Testis (tissue), 3 donors: ENCODE measurements around the gene MEGF9. TPM values are rescaled to one million over a fixed set of nuclear protein-coding genes. Genes with fewer than 3 reads are reported as not detected.

Source experiments
- DNase-seq: peaks from one replicate; pipeline ENCODE4 v3.0.0-alpha.2; 2019
- H3K27ac ChIP-seq, 2 donors: fragments of 200-600 bp; sonication (generic); one replicate each; pipeline ENCODE4 v1.5.1; 2019
- H3K27me3 ChIP-seq: fragments of 200-600 bp; sonication (generic); one replicate; pipeline ENCODE4 v1.5.1; 2019
- H3K36me3 ChIP-seq: fragments of 200-600 bp; sonication (generic); one replicate; pipeline ENCODE4 v1.5.1; 2017; ENCODE audit warnings: low read depth; ENCODE audit errors: missing control alignments
- H3K4me1 ChIP-seq: fragments of 200-600 bp; sonication (generic); one replicate; pipeline ENCODE4 v1.5.1; 2019
- H3K4me3 ChIP-seq, 2 donors: fragments of 200-600 bp; sonication (generic); one replicate each; pipeline ENCODE4 v1.5.1; 2017 to 2019
- H3K9me3 ChIP-seq: fragments of 200-600 bp; sonication (generic); one replicate; pipeline ENCODE4 v1.5.1; 2017
- CTCF ChIP-seq, 3 experiments: fragments of 450-650 bp in 2 of 3; fragments of 200-600 bp in 1 of 3; sonication (generic) in 1 of 3; IDR thresholded peaks; one replicate each; pipeline ENCODE4 v1.5.1; 2016 to 2019; ENCODE audit warnings: antibody characterized with exemption in 3 of 3, mild to moderate bottlenecking in 2 of 3, moderate library complexity in 1 of 3
- POLR2A ChIP-seq: fragments of 450-650 bp; IDR thresholded peaks from one replicate; pipeline ENCODE4 v1.6.1; 2017; ENCODE audit warnings: antibody characterized with exemption, mild to moderate bottlenecking, moderate library complexity
- WGBS, 2 donors: methylation state at CpG; one replicate each; pipeline ENCODE4 v1.1.5; 2018; 5-methylcytosine and 5-hydroxymethylcytosine counted together
- intact Hi-C: fragments of 100-400 bp; cut with DNase I; formaldehyde crosslinking; loops from one replicate; pipeline ENCODE4 v1.15.1; 2023; ENCODE audit warnings: low total_unique reads
- polyA plus RNA-seq: library from polyadenylated mRNA; stranded (reverse); fragments of 350-450 nt; fragmentation: Illumina TruSeq; extraction: RNeasy Lipid Tissue Mini Kit (QIAGEN cat#74804); gene quantifications from one replicate; pipeline ENCODE4 v1.2.3, GENCODE V29; 2014; ENCODE audit warnings: low read depth, low replicate concordance; ENCODE audit not compliant: insufficient read depth
- total RNA-seq, 2 donors: library from RNA; depleted of rRNA; stranded (reverse); fragments of >200 nt; gene quantifications; one replicate each; pipeline ENCODE4 v1.2.3, GENCODE V29; 2016

MEGF9 gene
- total and polyA plus RNA-seq, 3 donors from 2014 or later = 7.2 to 8.5 (median 8.2) TPM

- Histone ChIP-seq H3K27me3 (no peaks in the 10 kb centered on the region), H3K27ac (no peak overlapping the region), H3K36me3 (no peaks in the 10 kb centered on the region), H3K4me1 (peaks cover 6% of the 10 kb centered on the region), H3K9me3 (no peaks in the 10 kb centered on the region), H3K4me3 (no peak overlapping the region)
- intact Hi-C loops = no loop called here
- no peak for DNase-seq
- TF ChIP-seq POLR2A (no peak), CTCF (IDR thresholded peaks at IDR 0.05) (no peak)
- 63 to 69% methylated on average over 3 of the region's 3 CpGs for WGBS, 2 donors
These were observed 25.5 kb downstream of the MEGF9 start for GRCh38 chr9:120688758-120689157.

DNA sequence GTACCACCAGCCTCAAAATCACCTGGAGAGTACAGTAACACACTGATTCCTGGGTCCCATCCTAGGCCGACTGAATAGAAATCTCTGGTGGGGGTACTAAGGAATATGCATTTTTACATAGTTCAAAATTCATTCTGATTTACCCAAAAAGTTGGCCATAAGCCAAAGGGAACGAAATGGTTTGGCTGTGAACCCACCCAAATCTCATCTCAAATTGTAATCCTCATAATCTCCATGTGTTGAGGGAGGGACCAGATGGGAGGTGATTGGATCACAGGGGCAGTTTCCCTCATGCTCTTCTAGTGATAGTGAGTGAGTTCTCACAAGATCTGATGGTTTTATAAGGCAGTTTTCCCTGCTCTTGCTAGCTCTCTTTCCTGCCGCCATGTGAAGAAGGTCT, 31.1 kb downstream of the MEGF9 start:
- TF ChIP-seq POLR2A (no peak), CTCF (IDR thresholded peaks at IDR 0.05) (no peak)
- Histone ChIP-seq H3K4me1 (peaks cover 6% of the 10 kb centered on the region), H3K27me3 (no peaks in the 10 kb centered on the region), H3K36me3 (no peaks in the 10 kb centered on the region), H3K4me3 (no peak overlapping the region), H3K9me3 (no peaks in the 10 kb centered on the region), H3K27ac (no peak overlapping the region)
- intact Hi-C loops = no loop called here
- DNase-seq = no peak
- 83 to 86% methylated on average over 3 of the region's 3 CpGs for WGBS, 2 donors

GRCh38 chr9:120681121-120681520, 33.1 kb downstream of the MEGF9 start:
- intact Hi-C loops = no loop called here
- no peak for DNase-seq
- Histone ChIP-seq H3K4me3 (no peak overlapping the region), H3K4me1 (peaks cover under 1% of the 10 kb centered on the region), H3K27me3 (no peaks in the 10 kb centered on the region), H3K27ac (no peak overlapping the region), H3K9me3 (no peaks in the 10 kb centered on the region), H3K36me3 (no peaks in the 10 kb centered on the region)
- TF ChIP-seq POLR2A (no peak), CTCF (IDR thresholded peaks at IDR 0.05) (no peak)
- 93 to 94% methylated on average over 6 of the region's 6 CpGs for WGBS, 2 donors

GRCh38 chr9:120680579-120680978, 33.7 kb downstream of the MEGF9 start:
- DNase-seq = no peak
- H3K9me3 ChIP-seq = no peaks in the 10 kb centered on the region
- no peaks in the 10 kb centered on the region for H3K4me1 ChIP-seq
- TF ChIP-seq POLR2A = no peak
- no peak for TF ChIP-seq CTCF (IDR thresholded peaks at IDR 0.05)
- intact Hi-C loops = no loop called here
- 89 to 95% methylated on average over 3 to 4 of the region's 4 CpGs for WGBS, 2 donors
- H3K27me3 ChIP-seq = no peaks in the 10 kb centered on the region
- H3K27ac ChIP-seq = no peak overlapping the region
- H3K36me3 ChIP-seq = no peaks in the 10 kb centered on the region
- no peak overlapping the region for H3K4me3 ChIP-seq

DNA sequence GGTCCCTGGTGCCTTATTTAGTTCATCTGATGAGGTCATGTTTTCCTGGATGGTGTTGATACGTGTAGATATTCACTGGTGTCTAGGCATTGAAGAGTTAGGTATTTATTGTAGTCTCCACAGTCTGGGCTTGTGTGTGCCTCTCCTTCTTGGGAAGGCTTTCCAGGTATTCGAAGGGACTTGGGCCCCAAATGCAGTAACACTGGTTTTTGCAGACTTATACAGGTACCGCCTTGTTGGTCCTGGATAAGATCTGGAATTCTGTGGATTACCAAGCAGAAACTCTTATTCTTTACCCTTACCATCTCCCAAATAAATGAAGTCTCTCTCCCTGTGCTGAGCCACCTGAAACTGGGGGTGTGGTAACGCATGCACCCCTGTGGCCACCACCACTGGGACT, 34.1 kb downstream of the MEGF9 start:
- Histone ChIP-seq H3K27ac (no peak overlapping the region), H3K4me1 (no peaks in the 10 kb centered on the region), H3K4me3 (no peak overlapping the region), H3K36me3 (no peaks in the 10 kb centered on the region), H3K27me3 (no peaks in the 10 kb centered on the region), H3K9me3 (no peaks in the 10 kb centered on the region)
- 95 to 96% methylated on average over 4 of the region's 4 CpGs for WGBS, 2 donors
- DNase-seq = no peak
- TF ChIP-seq POLR2A = no peak
- TF ChIP-seq CTCF (IDR thresholded peaks at IDR 0.05) = no peak
- intact Hi-C loops = no loop called here
